ENCODE results near the gene CCL22.

GRCh38 chr16:57364143-57364542 lies 5.6 kb downstream of the CCL22 start:
- TF ChIP-seq CTCF (conservative IDR thresholded peaks at IDR 0.05 in 1 of 2, IDR thresholded peaks at IDR 0.05 in 1 of 2; ENCODE audit: extremely low read depth in 1 of 2, insufficient read depth in 1 of 2, low read depth in 1 of 2, low read length in 2 of 2) (no peak), EZH2 (IDR thresholded peaks at IDR 0.05; ENCODE audit: borderline replicate concordance, low read length) (no peak)

Data from mammary epithelial cell (primary cell).